ENCODE data around the gene TSPAN11.

The TSPAN11 gene

GRCh38 chr12:31029916-31030562, 103.5 kb downstream of the TSPAN11 start:
- TF ChIP-seq, protein P1, sequence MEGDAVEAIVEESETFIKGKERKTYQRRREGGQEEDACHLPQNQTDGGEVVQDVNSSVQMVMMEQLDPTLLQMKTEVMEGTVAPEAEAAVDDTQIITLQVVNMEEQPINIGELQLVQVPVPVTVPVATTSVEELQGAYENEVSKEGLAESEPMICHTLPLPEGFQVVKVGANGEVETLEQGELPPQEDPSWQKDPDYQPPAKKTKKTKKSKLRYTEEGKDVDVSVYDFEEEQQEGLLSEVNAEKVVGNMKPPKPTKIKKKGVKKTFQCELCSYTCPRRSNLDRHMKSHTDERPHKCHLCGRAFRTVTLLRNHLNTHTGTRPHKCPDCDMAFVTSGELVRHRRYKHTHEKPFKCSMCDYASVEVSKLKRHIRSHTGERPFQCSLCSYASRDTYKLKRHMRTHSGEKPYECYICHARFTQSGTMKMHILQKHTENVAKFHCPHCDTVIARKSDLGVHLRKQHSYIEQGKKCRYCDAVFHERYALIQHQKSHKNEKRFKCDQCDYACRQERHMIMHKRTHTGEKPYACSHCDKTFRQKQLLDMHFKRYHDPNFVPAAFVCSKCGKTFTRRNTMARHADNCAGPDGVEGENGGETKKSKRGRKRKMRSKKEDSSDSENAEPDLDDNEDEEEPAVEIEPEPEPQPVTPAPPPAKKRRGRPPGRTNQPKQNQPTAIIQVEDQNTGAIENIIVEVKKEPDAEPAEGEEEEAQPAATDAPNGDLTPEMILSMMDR (IDR thresholded peaks at IDR 0.05), result no peak

DNA sequence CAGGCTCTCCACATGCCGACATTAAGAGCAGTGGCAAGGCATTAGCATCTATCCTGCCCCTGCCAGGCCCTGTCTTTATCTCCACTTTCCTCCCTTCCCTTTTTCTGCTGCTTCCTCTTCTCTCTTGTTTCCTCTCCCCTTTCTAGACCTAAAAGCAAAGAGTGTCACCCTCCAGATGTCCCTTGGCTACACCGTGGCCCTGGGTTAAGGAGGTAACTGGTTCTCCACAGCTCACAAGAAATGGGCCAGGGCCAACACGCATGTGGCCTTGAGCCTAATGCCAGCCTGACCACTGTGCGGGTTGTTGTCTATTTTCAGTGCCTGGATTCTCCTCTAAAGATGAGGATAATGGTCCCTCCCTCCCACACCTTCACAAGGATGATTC, 105.4 kb downstream of the TSPAN11 start:
- TF ChIP-seq, protein P1 (IDR thresholded peaks at IDR 0.05), result no peak

DNA sequence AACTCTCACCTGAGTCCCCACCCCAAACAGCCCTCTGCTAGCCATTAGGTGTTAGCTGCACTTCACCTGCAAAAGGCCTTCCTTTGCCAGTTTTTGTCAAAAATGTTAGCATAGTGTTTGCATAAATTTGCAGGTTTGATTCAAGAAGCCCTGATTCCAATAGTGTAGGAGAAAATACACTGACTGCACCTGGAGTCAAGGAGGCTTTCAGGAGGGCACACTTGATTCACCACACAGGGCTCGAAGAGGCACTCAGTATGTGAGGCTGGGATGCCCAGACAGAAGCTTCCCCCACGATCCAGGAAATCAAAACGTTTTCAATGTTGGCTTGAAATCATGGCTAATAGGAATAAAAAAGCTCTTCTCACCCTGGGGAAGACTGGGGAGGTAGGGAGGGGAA, 106.6 kb downstream of the TSPAN11 start:
- TF ChIP-seq, protein P1 (IDR thresholded peaks at IDR 0.05), result no peak

- TF ChIP-seq, protein P1 (IDR thresholded peaks at IDR 0.05), result no peak
Observed at GRCh38 chr12:31033681-31034080, 107.1 kb downstream of the TSPAN11 start.

- TF ChIP-seq, protein P1 (IDR thresholded peaks at IDR 0.05), result no peak
Observed at GRCh38 chr12:31034372-31034771, 107.8 kb downstream of the TSPAN11 start.

DNA sequence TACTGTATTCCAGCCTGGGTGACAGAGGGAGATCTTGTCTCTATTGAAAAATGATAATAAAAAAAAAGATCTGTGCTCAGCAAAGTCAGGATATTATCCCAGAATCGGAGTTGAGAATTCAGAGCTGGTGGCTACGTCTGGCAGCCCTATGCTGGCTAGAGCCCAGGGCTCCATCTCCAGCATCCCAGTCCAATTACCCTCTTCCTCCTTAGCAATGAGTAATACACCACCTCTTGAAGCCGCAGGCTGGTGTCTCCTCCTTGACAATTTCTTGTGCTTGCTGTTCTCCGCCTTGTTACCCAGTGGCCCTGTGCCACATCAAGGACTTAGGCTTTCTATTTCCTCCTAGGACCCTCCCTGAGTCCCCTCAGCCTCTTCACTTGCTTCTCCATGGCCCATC, 108.7 kb downstream of the TSPAN11 start:
- TF ChIP-seq, protein P1 (IDR thresholded peaks at IDR 0.05), result no peak

DNA sequence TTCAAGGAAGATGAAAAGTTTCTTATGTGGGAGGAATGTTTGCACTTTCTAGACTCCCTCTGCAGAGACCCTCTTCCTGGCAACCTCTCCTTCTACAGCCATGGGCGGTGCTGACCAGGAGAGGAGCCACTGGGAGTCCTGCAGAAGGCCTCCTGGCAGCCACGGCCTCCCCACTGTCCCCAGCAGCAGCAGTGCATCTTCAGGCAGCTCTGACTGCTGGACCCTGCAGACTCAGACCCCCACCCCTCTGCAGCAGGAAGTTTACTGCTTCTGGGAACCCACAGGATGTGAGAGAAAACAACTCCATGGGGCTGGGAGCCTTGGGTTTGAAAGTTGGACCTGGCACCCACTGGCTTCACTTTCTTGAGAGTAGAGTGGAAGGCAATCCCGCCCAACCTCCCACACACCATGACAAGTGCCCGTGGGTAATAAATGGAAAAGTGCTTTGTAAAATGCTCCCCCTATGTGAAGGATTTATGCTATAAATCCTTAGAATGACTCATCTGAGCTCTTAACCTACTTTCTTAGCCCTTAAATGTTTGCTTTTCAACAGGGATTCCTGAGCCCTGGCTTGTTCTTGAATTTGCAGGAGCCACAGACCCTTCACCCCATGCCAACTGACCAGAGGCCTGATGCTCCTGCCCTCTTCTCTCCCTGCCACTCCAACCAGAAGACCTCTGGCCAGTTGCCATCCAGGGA, 109.6 kb downstream of the TSPAN11 start:
- TF ChIP-seq, protein P1 (IDR thresholded peaks at IDR 0.05), result no peak
